Effector memory CD4-positive, alpha-beta T cell (primary cell): ENCODE results near the gene AKR1C8.
"Not testable (repeated sequence)": the region's sequence is repeated elsewhere in the genome, so short reads cannot be mapped to it uniquely, and the experiment has no call there.

Experiments
- DNase-seq, 3 donors: peaks; one replicate each; pipeline ENCODE4 v3.0.0-alpha.2; 2020
- H3K27ac ChIP-seq: 2 replicates; pipeline ENCODE4 v1.7.0; 2013; ENCODE audit warnings: mild to moderate bottlenecking, low read length, moderate library complexity; ENCODE audit not compliant: insufficient read depth, poor library complexity, severe bottlenecking
- H3K27me3 ChIP-seq: replicated peaks from 2 replicates; pipeline ENCODE4 v1.7.0; 2013; ENCODE audit warnings: mild to moderate bottlenecking, low read length; ENCODE audit not compliant: insufficient read depth, control insufficient read depth, poor library complexity, severe bottlenecking
- H3K36me3 ChIP-seq: 2 replicates; pipeline ENCODE4 v1.7.0; 2013; ENCODE audit warnings: mild to moderate bottlenecking, low read length, moderate library complexity; ENCODE audit not compliant: control insufficient read depth, insufficient read depth
- H3K4me1 ChIP-seq: 2 replicates; pipeline ENCODE4 v1.7.0; 2013; ENCODE audit warnings: low read length, mild to moderate bottlenecking; ENCODE audit not compliant: control insufficient read depth, insufficient read depth, poor library complexity, severe bottlenecking
- H3K4me3 ChIP-seq: 2 replicates; pipeline ENCODE4 v1.7.0; 2013; ENCODE audit warnings: low read length, low read depth, mild to moderate bottlenecking; ENCODE audit not compliant: insufficient read depth, poor library complexity, severe bottlenecking
- H3K9me3 ChIP-seq: 2 replicates; pipeline ENCODE4 v1.7.0; 2013; ENCODE audit warnings: mild to moderate bottlenecking, low read length, moderate library complexity; ENCODE audit not compliant: control insufficient read depth
- total RNA-seq, 3 donors: gene quantifications; one replicate each; lab custom pipeline; 2026; lab: John Stamatoyannopoulos, UW

AKR1C8 gene
- 0.39 to 0.70 (median 0.69) reads per million in 3 donors for total RNA-seq

GRCh38 chr10:5184987-5185775 lies at the start of gene AKR1C8:
TSS of gene AKR1C8 (minus strand) at chr10:5185150. CDS start at chr10:5185104, 46 bp downstream.
- Histone ChIP-seq H3K4me3 (no peak within 1 kb of the TSS), H3K27ac (no peak within 1 kb of the TSS), H3K27me3 (no peaks in the 10 kb centered on the region), H3K9me3 (no peaks in the 10 kb centered on the region), H3K4me1 (no peaks in the 10 kb centered on the region), H3K36me3 (no peaks in the 10 kb centered on the region)
- no peak for DNase-seq

- Histone ChIP-seq H3K4me1 (no peaks in the 10 kb centered on the region), H3K36me3 (no peaks in the 10 kb centered on the region), H3K4me3 (no peak overlapping the region), H3K9me3 (no peaks in the 10 kb centered on the region), H3K27ac (no peak overlapping the region), H3K27me3 (no peaks in the 10 kb centered on the region)
- no peak for DNase-seq
These were observed 49.3 kb upstream of the AKR1C8 start for GRCh38 chr10:5234106-5234860.

- no peaks in the 10 kb centered on the region for H3K9me3 ChIP-seq
- H3K4me3 ChIP-seq = no peak overlapping the region
- no peaks in the 10 kb centered on the region for H3K4me1 ChIP-seq
- no peak overlapping the region for H3K27ac ChIP-seq
- H3K36me3 ChIP-seq = no peaks in the 10 kb centered on the region
- H3K27me3 ChIP-seq = no peaks in the 10 kb centered on the region
- no peak for DNase-seq
These were observed 48.4 kb upstream of the AKR1C8 start for GRCh38 chr10:5233324-5233723.

GRCh38 chr10:5229019-5229418 lies 44.1 kb upstream of the AKR1C8 start:
- DNase-seq = no peak

GRCh38 chr10:5222942-5223341 lies 38.0 kb upstream of the AKR1C8 start:
- not testable (repeated sequence) for H3K9me3 ChIP-seq, H3K27ac ChIP-seq, H3K4me3 ChIP-seq, H3K36me3 ChIP-seq, DNase-seq, H3K4me1 ChIP-seq, H3K27me3 ChIP-seq

More at GRCh38 chr10:5229019-5229418, 44.1 kb upstream of the AKR1C8 start:
- Histone ChIP-seq H3K9me3 (no peaks in the 10 kb centered on the region), H3K27me3 (no peaks in the 10 kb centered on the region), H3K4me3 (no peak overlapping the region), H3K36me3 (no peaks in the 10 kb centered on the region), H3K27ac (no peak overlapping the region), H3K4me1 (no peaks in the 10 kb centered on the region)

GRCh38 chr10:5219262-5219661 lies 34.3 kb upstream of the AKR1C8 start:
- Histone ChIP-seq H3K4me3 (no peak overlapping the region), H3K27ac (no peak overlapping the region), H3K27me3 (no peaks in the 10 kb centered on the region), H3K9me3 (no peaks in the 10 kb centered on the region), H3K4me1 (no peaks in the 10 kb centered on the region), H3K36me3 (no peaks in the 10 kb centered on the region)
- no peak for DNase-seq

- Histone ChIP-seq H3K36me3 (no peaks in the 10 kb centered on the region), H3K4me3 (no peak overlapping the region)
- no peak for DNase-seq
These were observed 31.9 kb upstream of the AKR1C8 start for GRCh38 chr10:5216801-5217200.

GRCh38 chr10:5211696-5212536 lies 27.0 kb upstream of the AKR1C8 start:
- Histone ChIP-seq H3K4me1 (no peaks in the 10 kb centered on the region), H3K4me3 (no peak overlapping the region), H3K9me3 (no peaks in the 10 kb centered on the region), H3K36me3 (no peaks in the 10 kb centered on the region), H3K27me3 (no peaks in the 10 kb centered on the region), H3K27ac (no peak overlapping the region)
- no peak for DNase-seq

More at GRCh38 chr10:5216801-5217200, 31.9 kb upstream of the AKR1C8 start:
- no peaks in the 10 kb centered on the region for H3K9me3 ChIP-seq
- H3K4me1 ChIP-seq = no peaks in the 10 kb centered on the region
- no peak overlapping the region for H3K27ac ChIP-seq
- H3K27me3 ChIP-seq = no peaks in the 10 kb centered on the region

- not testable (repeated sequence) for DNase-seq, H3K27ac ChIP-seq, H3K36me3 ChIP-seq, H3K9me3 ChIP-seq, H3K4me3 ChIP-seq, H3K27me3 ChIP-seq, H3K4me1 ChIP-seq
These were observed 25.3 kb upstream of the AKR1C8 start for GRCh38 chr10:5210261-5210660.
